Adrenal gland (tissue), 5 donors: ENCODE results near the gene MTF1.

Source experiments
- POLR2A ChIP-seq, 2 donors: fragments of 450-650 bp; IDR thresholded peaks; one replicate each; pipeline ENCODE4 v1.6.1; 2017; ENCODE audit warnings: antibody characterized with exemption in 2 of 2, mild to moderate bottlenecking in 2 of 2, moderate library complexity in 1 of 2
- TF ChIP-seq, protein P1 (sequence below), 6 experiments: fragments of 450-650 bp in 4 of 6; fragments of 200-600 bp in 2 of 6; sonication (generic) in 1 of 6; IDR thresholded peaks; 1 replicate in 5 of 6; 2 replicates in 1 of 6; pipeline versions ENCODE4 v1.5.1 to v1.8.0; 2016 to 2021; ENCODE audit warnings: antibody characterized with exemption in 6 of 6, mild to moderate bottlenecking in 2 of 6, moderate library complexity in 1 of 6
- donor health status: DM: no; HTN: no; CAD: no.

DNA sequence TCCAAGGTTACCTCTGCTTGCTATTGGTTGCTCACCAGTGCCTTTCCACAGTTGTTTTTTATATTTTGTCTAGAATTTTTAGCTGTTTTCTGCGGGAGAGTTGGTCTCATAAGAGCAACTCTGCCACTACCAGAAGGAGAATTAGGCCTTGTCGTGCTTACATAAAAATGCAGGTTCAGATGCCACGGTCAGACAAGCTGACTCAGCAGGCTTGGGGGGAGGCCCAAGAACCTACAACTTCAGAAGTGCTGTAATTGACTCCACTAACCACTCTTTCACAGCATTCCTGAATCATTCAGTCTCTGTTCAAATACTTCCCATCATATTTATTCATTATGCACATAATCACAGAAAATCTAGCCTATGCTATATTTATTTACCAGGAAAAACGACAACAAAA is 28.3 kb downstream of the MTF1 start:
- TF ChIP-seq, protein P1, sequence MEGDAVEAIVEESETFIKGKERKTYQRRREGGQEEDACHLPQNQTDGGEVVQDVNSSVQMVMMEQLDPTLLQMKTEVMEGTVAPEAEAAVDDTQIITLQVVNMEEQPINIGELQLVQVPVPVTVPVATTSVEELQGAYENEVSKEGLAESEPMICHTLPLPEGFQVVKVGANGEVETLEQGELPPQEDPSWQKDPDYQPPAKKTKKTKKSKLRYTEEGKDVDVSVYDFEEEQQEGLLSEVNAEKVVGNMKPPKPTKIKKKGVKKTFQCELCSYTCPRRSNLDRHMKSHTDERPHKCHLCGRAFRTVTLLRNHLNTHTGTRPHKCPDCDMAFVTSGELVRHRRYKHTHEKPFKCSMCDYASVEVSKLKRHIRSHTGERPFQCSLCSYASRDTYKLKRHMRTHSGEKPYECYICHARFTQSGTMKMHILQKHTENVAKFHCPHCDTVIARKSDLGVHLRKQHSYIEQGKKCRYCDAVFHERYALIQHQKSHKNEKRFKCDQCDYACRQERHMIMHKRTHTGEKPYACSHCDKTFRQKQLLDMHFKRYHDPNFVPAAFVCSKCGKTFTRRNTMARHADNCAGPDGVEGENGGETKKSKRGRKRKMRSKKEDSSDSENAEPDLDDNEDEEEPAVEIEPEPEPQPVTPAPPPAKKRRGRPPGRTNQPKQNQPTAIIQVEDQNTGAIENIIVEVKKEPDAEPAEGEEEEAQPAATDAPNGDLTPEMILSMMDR (IDR thresholded peaks at IDR 0.05): no peak
- TF ChIP-seq POLR2A (IDR thresholded peaks at IDR 0.05): no peak
